Uterus (tissue), 2 donors: ENCODE data around the gene SHPK.

Source experiments
- POLR2A ChIP-seq, 2 donors: fragments of 450-650 bp; IDR thresholded peaks; one replicate each; pipeline ENCODE4 v1.6.1; 2016; ENCODE audit warnings: antibody characterized with exemption in 2 of 2, mild to moderate bottlenecking in 1 of 2, moderate library complexity in 1 of 2
- TF ChIP-seq, protein P1 (sequence below), 4 experiments: fragments of 200-600 bp in 2 of 4; fragments of 450-650 bp in 2 of 4; sonication (generic) in 2 of 4; IDR thresholded peaks; one replicate each; pipeline ENCODE4 v1.5.1; 2016 to 2019; ENCODE audit warnings: antibody characterized with exemption in 4 of 4, mild to moderate bottlenecking in 2 of 4, moderate library complexity in 1 of 4

DNA sequence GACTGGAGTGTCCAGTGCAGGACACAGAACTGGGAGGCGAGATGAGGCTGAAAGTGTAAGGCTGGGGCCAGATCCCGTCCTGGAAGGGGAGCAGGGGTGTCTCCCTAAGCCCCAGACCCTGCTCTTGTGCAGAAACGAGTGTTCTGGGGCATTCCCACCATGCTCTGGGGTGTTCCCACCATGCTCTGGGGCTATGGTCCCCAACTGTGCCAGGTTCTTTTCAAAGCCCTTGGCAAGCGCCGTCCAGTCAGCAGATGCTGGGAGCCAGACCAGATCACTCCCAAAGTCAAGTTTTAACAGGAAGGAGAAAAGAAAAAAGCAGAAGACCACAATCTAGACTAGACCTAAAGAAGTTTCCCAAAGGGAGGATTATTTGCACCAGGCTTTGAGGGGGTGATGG, 29.8 kb upstream of the SHPK start:
- TF ChIP-seq POLR2A (IDR thresholded peaks at IDR 0.05): no peak
- TF ChIP-seq, protein P1, sequence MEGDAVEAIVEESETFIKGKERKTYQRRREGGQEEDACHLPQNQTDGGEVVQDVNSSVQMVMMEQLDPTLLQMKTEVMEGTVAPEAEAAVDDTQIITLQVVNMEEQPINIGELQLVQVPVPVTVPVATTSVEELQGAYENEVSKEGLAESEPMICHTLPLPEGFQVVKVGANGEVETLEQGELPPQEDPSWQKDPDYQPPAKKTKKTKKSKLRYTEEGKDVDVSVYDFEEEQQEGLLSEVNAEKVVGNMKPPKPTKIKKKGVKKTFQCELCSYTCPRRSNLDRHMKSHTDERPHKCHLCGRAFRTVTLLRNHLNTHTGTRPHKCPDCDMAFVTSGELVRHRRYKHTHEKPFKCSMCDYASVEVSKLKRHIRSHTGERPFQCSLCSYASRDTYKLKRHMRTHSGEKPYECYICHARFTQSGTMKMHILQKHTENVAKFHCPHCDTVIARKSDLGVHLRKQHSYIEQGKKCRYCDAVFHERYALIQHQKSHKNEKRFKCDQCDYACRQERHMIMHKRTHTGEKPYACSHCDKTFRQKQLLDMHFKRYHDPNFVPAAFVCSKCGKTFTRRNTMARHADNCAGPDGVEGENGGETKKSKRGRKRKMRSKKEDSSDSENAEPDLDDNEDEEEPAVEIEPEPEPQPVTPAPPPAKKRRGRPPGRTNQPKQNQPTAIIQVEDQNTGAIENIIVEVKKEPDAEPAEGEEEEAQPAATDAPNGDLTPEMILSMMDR (IDR thresholded peaks at IDR 0.05): no peak
